ENCODE measurements around the gene TLE3.

The TLE3 gene

DNA sequence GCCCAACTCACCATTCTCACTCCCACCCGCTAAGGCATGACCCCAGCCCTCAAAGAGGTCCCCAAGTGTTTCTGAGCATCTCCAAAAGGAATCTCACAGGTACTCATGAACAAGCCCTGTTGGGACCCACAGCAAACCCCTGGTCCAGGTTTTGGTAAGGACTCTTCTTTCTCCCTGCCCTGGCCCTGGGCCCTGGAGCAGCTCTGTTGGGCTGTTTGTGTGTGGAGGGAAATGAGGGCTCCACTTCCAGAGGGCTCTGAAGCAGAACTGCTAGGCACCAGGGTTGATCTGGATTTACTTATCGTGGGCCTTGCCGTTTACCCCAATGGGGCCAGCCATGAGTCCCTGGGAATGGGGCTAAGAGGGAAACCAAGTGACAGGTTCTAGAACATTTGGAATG lies 92.9 kb downstream of the TLE3 start:
- H3K27ac ChIP-seq (ENCODE audit: low read length) = no peak overlapping the region

DNA sequence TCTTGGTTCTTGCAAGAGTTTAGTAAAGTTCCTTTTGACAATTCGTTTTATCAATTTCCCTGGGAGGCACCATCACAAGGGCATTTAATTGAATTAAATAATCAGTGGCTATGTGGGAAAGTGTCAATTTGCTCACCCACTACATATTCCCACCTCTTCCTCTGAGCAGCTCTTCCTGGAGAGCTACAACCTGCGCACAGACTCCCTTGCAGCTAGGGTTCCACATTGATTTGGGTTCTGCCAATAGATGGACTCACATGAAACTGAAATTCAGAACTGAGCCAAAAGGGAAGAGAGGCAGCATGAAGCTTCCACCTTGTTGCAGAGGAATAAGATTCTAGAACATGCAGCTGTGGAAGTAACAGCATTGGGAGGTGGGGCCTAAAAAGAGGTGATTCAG lies 94.8 kb downstream of the TLE3 start:
- Histone ChIP-seq H3K4me1 (ENCODE audit: control insufficient read depth in 1 of 2, insufficient read depth in 2 of 2, low read length in 2 of 2) (no peaks in the 10 kb centered on the region), H3K4me3 (ENCODE audit: low read depth in 1 of 2, low read length in 2 of 2) (no peak overlapping the region), H3K27me3 (ENCODE audit: low read depth, low read length) (no peaks in the 10 kb centered on the region), H3K27ac (ENCODE audit: low read length) (no peak overlapping the region), H3K9me3 (ENCODE audit: control insufficient read depth in 1 of 2, low read length in 2 of 2) (peaks cover 0 to 15% of the 10 kb centered on the region in 2 donors), H3K36me3 (ENCODE audit: control insufficient read depth in 1 of 2, insufficient read depth in 2 of 2, low read length in 2 of 2) (no peaks in the 10 kb centered on the region)

More for the DNA sequence above, 92.9 kb downstream of the TLE3 start:
- Histone ChIP-seq H3K4me3 (ENCODE audit: low read depth in 1 of 2, low read length in 2 of 2) (no peak overlapping the region), H3K9me3 (ENCODE audit: control insufficient read depth in 1 of 2, low read length in 2 of 2) (peaks cover 0 to 15% of the 10 kb centered on the region in 2 donors), H3K27me3 (ENCODE audit: low read depth, low read length) (no peaks in the 10 kb centered on the region), H3K36me3 (ENCODE audit: control insufficient read depth in 1 of 2, insufficient read depth in 2 of 2, low read length in 2 of 2) (no peaks in the 10 kb centered on the region), H3K4me1 (ENCODE audit: control insufficient read depth in 1 of 2, insufficient read depth in 2 of 2, low read length in 2 of 2) (no peaks in the 10 kb centered on the region)

- Histone ChIP-seq H3K36me3 (ENCODE audit: control insufficient read depth in 1 of 2, insufficient read depth in 2 of 2, low read length in 2 of 2) (no peaks in the 10 kb centered on the region), H3K4me3 (ENCODE audit: low read depth in 1 of 2, low read length in 2 of 2) (no peak overlapping the region), H3K27me3 (ENCODE audit: low read depth, low read length) (no peaks in the 10 kb centered on the region), H3K4me1 (ENCODE audit: control insufficient read depth in 1 of 2, insufficient read depth in 2 of 2, low read length in 2 of 2) (no peaks in the 10 kb centered on the region), H3K27ac (ENCODE audit: low read length) (no peak overlapping the region), H3K9me3 (ENCODE audit: control insufficient read depth in 1 of 2, low read length in 2 of 2) (peaks cover 0 to 15% of the 10 kb centered on the region in 2 donors)
Observed at GRCh38 chr15:70001859-70002258, 95.9 kb downstream of the TLE3 start.

DNA sequence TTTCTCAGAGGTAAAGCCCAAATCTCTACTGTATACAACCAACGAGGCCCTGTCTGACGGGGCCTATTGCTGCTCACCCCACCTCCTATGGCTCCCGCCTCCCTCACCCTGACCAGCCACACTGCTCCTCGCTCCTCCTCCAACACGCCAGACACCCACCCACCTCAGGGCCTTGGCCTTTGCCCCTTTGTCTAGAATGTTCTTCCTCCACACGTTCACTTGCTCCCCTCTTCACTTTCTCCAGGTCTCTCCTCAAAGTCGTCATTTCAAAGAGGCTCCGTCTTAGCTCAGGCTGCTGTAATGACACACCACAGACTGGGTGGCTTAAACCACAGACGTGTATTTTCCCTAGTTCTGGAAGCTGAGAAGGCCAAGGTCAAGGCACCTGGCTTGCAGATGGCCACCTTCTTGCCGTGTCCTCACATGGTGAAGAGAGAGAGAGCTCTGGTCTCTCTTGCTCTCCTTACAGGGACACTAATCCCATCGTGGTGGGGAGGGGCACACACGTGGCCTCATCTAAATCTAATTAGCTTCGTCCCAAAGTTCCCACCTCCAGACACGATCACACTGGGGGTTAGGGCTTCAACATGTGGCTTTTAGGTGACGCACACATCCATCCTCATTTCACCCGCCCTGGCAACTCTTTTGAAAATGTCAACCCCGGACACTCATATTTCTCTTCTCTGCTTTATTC lies 98.2 kb downstream of the TLE3 start:
- no peak overlapping the region for H3K4me3 ChIP-seq (ENCODE audit: low read depth in 1 of 2, low read length in 2 of 2)
- peaks cover 2 to 16% of the 10 kb centered on the region in 2 donors for H3K9me3 ChIP-seq (ENCODE audit: control insufficient read depth in 1 of 2, low read length in 2 of 2)
- H3K4me1 ChIP-seq (ENCODE audit: control insufficient read depth in 1 of 2, insufficient read depth in 2 of 2, low read length in 2 of 2) = no peaks in the 10 kb centered on the region
- no peaks in the 10 kb centered on the region for H3K36me3 ChIP-seq (ENCODE audit: control insufficient read depth in 1 of 2, insufficient read depth in 2 of 2, low read length in 2 of 2)
- H3K27ac ChIP-seq (ENCODE audit: low read length) = no peak overlapping the region
- H3K27me3 ChIP-seq (ENCODE audit: low read depth, low read length) = no peaks in the 10 kb centered on the region

DNA sequence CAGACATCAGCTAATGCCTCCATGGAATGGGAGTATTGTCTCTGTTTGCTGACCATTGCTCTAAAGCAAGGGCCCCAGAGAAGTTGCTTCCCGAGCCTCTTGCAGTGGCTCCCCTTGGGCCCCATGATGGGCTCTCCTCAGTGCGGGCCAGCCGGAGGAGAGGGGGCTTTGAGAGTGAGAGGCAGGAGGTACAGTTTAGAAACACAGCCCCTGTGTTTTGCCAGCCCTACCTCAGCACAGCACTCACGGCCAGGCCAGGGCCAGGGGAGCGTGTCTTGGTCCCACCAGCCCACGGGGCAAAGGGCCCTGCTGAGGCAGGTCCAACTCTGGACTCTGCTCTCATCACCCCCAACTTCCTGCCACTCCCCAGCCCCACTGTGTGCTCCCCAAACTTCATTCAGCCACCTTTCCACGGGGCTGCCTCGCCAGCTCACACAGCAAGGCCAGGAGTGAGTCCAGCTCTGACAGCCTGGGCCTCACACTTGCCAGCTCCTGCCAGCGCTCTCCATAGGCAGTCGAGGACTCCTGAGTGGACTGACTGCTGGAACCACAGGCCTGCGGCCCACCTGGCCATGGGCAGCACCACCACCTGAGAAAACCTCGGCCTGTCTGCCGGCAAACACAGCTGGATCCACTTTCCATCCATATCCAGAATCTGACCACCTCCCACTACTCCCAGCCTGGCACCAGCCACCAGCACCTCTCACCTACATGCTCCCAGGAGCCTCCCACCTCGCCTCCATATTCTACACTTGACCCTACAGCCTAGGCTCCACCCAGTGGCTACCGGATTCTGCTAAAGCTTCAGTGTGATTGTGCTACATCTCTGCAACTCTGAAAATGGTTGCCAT lies 99.0 kb downstream of the TLE3 start:
- no peak overlapping the region for H3K27ac ChIP-seq (ENCODE audit: low read length)
- H3K4me3 ChIP-seq (ENCODE audit: low read depth in 1 of 2, low read length in 2 of 2) = no peak overlapping the region
- H3K36me3 ChIP-seq (ENCODE audit: control insufficient read depth in 1 of 2, insufficient read depth in 2 of 2, low read length in 2 of 2) = no peaks in the 10 kb centered on the region
- no peaks in the 10 kb centered on the region for H3K27me3 ChIP-seq (ENCODE audit: low read depth, low read length)
- H3K4me1 ChIP-seq (ENCODE audit: control insufficient read depth in 1 of 2, insufficient read depth in 2 of 2, low read length in 2 of 2) = no peaks in the 10 kb centered on the region
- peaks cover 3 to 19% of the 10 kb centered on the region in 2 donors for H3K9me3 ChIP-seq (ENCODE audit: control insufficient read depth in 1 of 2, low read length in 2 of 2)

DNA sequence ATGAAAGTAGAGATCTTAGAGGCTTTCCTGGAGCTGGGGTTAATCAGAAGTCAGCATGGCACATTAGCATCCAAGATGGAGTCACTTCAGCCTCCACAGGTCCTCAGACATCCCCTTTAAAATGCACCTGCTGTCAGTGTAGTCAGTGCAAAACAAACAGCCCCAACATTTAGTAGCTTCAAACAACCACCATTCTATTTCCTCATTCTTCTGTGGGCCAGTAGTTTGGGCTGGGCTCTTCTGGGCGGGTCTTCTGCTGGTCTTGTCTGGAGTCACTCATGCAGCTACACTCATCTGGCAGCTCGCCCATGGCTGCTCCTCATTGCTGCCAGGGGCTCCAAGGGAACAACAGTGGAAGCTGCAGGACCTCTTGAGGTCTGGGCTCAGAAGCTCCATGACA lies 99.9 kb downstream of the TLE3 start:
- H3K27ac ChIP-seq (ENCODE audit: low read length) = no peak overlapping the region

More for the DNA sequence above, 99.9 kb downstream of the TLE3 start:
- Histone ChIP-seq H3K4me1 (ENCODE audit: control insufficient read depth in 1 of 2, insufficient read depth in 2 of 2, low read length in 2 of 2) (no peaks in the 10 kb centered on the region), H3K27me3 (ENCODE audit: low read depth, low read length) (no peaks in the 10 kb centered on the region), H3K4me3 (ENCODE audit: low read depth in 1 of 2, low read length in 2 of 2) (no peak overlapping the region), H3K36me3 (ENCODE audit: control insufficient read depth in 1 of 2, insufficient read depth in 2 of 2, low read length in 2 of 2) (no peaks in the 10 kb centered on the region), H3K9me3 (ENCODE audit: control insufficient read depth in 1 of 2, low read length in 2 of 2) (peaks cover 3 to 13% of the 10 kb centered on the region in 2 donors)
